ENCODE measurements around the gene GALNT18. TPM values are rescaled to one million over a fixed set of nuclear protein-coding genes. Genes with fewer than 3 reads are reported as not detected.

GALNT18 gene
- total and polyA plus RNA-seq, 4 donors, result 2.1 to 11.0 (median 3.8) TPM

GRCh38 chr11:11620921-11621572 is 758 bp downstream of the GALNT18 start:
- peak overlapping the region; percentile 71 to 74 for H3K27ac ChIP-seq (ENCODE audit: low read depth in 1 of 2, low read length in 2 of 2)
- no peak for DNase-seq (ENCODE audit: low spot score)

GRCh38 chr11:11620173-11620920 is 1.5 kb downstream of the GALNT18 start:
- peak; percentile 39 for DNase-seq (ENCODE audit: low spot score)
- TF ChIP-seq RXRA (IDR thresholded peaks at IDR 0.05) (no peak), RAD21 (IDR thresholded peaks at IDR 0.05) (peak in 1 of 2 donors; percentile 14), CTCF (IDR thresholded peaks at IDR 0.05; ENCODE audit: low read depth, low read length, missing input control) (no peak)
- peak overlapping the region; percentile 60 to 80 (median 73) for H3K4me3 ChIP-seq (ENCODE audit: low read depth in 1 of 3, low read length in 3 of 3)
- peak overlapping the region; percentile 71 to 74 for H3K27ac ChIP-seq (ENCODE audit: low read depth in 1 of 2, low read length in 2 of 2)
- H3K9ac ChIP-seq (ENCODE audit: low read depth in 1 of 2, low read length in 2 of 2), result no peak overlapping the region
- WGBS, result 7% methylated on average over 48 of the region's 48 CpGs
- no peaks in the 10 kb centered on the region for H3K27me3 ChIP-seq (ENCODE audit: control insufficient read depth in 4 of 4, insufficient read depth in 4 of 4, low read length in 3 of 4)
- H3K9me3 ChIP-seq (ENCODE audit: control insufficient read depth in 4 of 4, low read length in 3 of 4), result no peaks in the 10 kb centered on the region
- H3K36me3 ChIP-seq (ENCODE audit: control insufficient read depth in 4 of 4, insufficient read depth in 3 of 4, low read depth in 1 of 4, low read length in 3 of 4), result no peaks in the 10 kb centered on the region
- H3K4me1 ChIP-seq (ENCODE audit: control insufficient read depth in 4 of 4, insufficient read depth in 4 of 4, low read length in 3 of 4), result peaks cover 0 to 26% (median 16%) of the 10 kb centered on the region in 4 donors

More at GRCh38 chr11:11620921-11621572, 758 bp downstream of the GALNT18 start:
- WGBS, result 2% methylated on average over 55 of the region's 55 CpGs
- peak overlapping the region; percentile 60 to 80 (median 73) for H3K4me3 ChIP-seq (ENCODE audit: low read depth in 1 of 3, low read length in 3 of 3)
- peaks cover 0 to 26% (median 16%) of the 10 kb centered on the region in 4 donors for H3K4me1 ChIP-seq (ENCODE audit: control insufficient read depth in 4 of 4, insufficient read depth in 4 of 4, low read length in 3 of 4)
- H3K36me3 ChIP-seq (ENCODE audit: control insufficient read depth in 4 of 4, insufficient read depth in 3 of 4, low read depth in 1 of 4, low read length in 3 of 4), result no peaks in the 10 kb centered on the region
- peak overlapping the region in 1 of 2 donors; percentile 20 for H3K9ac ChIP-seq (ENCODE audit: low read depth in 1 of 2, low read length in 2 of 2)
- H3K9me3 ChIP-seq (ENCODE audit: control insufficient read depth in 4 of 4, low read length in 3 of 4), result no peaks in the 10 kb centered on the region
- peak; percentile 13 for TF ChIP-seq CTCF (IDR thresholded peaks at IDR 0.05; ENCODE audit: low read depth, low read length, missing input control)
- TF ChIP-seq, protein P1, sequence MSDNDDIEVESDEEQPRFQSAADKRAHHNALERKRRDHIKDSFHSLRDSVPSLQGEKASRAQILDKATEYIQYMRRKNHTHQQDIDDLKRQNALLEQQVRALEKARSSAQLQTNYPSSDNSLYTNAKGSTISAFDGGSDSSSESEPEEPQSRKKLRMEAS (IDR thresholded peaks at IDR 0.05), result peak; percentile 51
- no peak for TF ChIP-seq TAF1 (conservative IDR thresholded peaks at IDR 0.05)
- H3K27me3 ChIP-seq (ENCODE audit: control insufficient read depth in 4 of 4, insufficient read depth in 4 of 4, low read length in 3 of 4), result no peaks in the 10 kb centered on the region

DNA sequence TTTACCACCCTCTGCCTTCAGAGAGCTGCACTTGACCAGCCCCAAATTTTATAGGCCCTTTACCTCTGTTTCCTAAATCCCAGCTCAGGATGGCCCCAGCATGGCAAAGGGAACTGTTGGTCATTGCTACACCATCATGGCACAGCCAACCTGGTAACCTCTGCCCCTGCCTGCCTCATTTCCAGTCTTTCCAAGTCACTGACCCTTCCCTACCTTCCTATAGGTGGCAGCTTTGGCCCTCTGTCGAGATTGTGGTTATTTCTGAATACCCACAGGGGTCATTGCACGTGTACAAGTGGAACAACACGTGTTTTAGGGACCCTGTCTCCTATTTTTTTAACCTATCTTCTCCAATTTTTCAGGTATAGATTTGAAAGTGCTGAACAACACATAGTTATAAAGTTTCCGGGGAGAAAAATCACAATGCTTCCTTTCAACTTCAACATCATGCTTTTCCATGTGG is 2.8 kb downstream of the GALNT18 start:
- H3K9ac ChIP-seq (ENCODE audit: low read depth in 1 of 2, low read length in 2 of 2), result no peak overlapping the region
- no peaks in the 10 kb centered on the region for H3K9me3 ChIP-seq (ENCODE audit: control insufficient read depth in 4 of 4, low read length in 3 of 4)
- WGBS, result 51% methylated on average over 4 of the region's 4 CpGs
- no peak for DNase-seq (ENCODE audit: low spot score)
- H3K4me1 ChIP-seq (ENCODE audit: control insufficient read depth in 4 of 4, insufficient read depth in 4 of 4, low read length in 3 of 4), result peaks cover 0 to 29% (median 16%) of the 10 kb centered on the region in 4 donors
- no peaks in the 10 kb centered on the region for H3K27me3 ChIP-seq (ENCODE audit: control insufficient read depth in 4 of 4, insufficient read depth in 4 of 4, low read length in 3 of 4)
- no peaks in the 10 kb centered on the region for H3K36me3 ChIP-seq (ENCODE audit: control insufficient read depth in 4 of 4, insufficient read depth in 3 of 4, low read depth in 1 of 4, low read length in 3 of 4)
- H3K27ac ChIP-seq (ENCODE audit: low read depth in 1 of 2, low read length in 2 of 2), result no peak overlapping the region
- TF ChIP-seq RAD21 (IDR thresholded peaks at IDR 0.05), result peak in 1 of 2 donors; percentile 16
- TF ChIP-seq RXRA (IDR thresholded peaks at IDR 0.05), result peak in 1 of 2 donors; percentile 27
- TF ChIP-seq JUND (IDR thresholded peaks at IDR 0.05), result no peak
- H3K4me3 ChIP-seq (ENCODE audit: low read depth in 1 of 3, low read length in 3 of 3), result no peak overlapping the region

All from liver (tissue), 9 donors.